HL-60 (cell line): ENCODE measurements around the gene BIRC3.
A peak's percentile ranks its signal among the peaks of the same experiment; 100 is the strongest.

Experiments
- CTCF ChIP-seq: IDR thresholded peaks from one replicate; pipeline ENCODE4 v1.5.1; 2011; ENCODE audit warnings: low read length, control low read depth, inconsistent platforms; ENCODE audit not compliant: insufficient read depth
- GABPA ChIP-seq: IDR thresholded peaks from 2 replicates; pipeline ENCODE4 v1.6.1; 2012; ENCODE audit warnings: low read depth
- POLR2AphosphoS5 ChIP-seq: IDR thresholded peaks from 2 replicates; pipeline ENCODE4 v1.6.1; 2012; ENCODE audit warnings: low read depth
- REST ChIP-seq: IDR thresholded peaks from 2 replicates; pipeline ENCODE4 v1.6.1; 2012; ENCODE audit warnings: low read depth; ENCODE audit not compliant: insufficient replicate concordance
- SPI1 ChIP-seq: IDR thresholded peaks from 2 replicates; pipeline ENCODE4 v1.6.1; 2012; ENCODE audit warnings: low read depth, mild to moderate bottlenecking, borderline replicate concordance

- TF ChIP-seq POLR2AphosphoS5 (no peak), CTCF (no peak), SPI1 (peak; percentile 89), REST (peak; percentile 88), GABPA (no peak)
Observed at GRCh38 chr11:102306817-102307726, 10.2 kb upstream of the BIRC3 start.
